GM21390 (cell line): ENCODE results near the gene SLC25A46.
"Not testable (repeated sequence)": the region's sequence is repeated elsewhere in the genome, so short reads cannot be mapped to it uniquely, and the experiment has no call there.

Experiments
- ATAC-seq: cut with Tn5 transposase; IDR thresholded peaks from one replicate; pipeline ENCODE4 v1.9.1; 2021; ENCODE audit not compliant: unreplicated experiment

Gene SLC25A46

DNA sequence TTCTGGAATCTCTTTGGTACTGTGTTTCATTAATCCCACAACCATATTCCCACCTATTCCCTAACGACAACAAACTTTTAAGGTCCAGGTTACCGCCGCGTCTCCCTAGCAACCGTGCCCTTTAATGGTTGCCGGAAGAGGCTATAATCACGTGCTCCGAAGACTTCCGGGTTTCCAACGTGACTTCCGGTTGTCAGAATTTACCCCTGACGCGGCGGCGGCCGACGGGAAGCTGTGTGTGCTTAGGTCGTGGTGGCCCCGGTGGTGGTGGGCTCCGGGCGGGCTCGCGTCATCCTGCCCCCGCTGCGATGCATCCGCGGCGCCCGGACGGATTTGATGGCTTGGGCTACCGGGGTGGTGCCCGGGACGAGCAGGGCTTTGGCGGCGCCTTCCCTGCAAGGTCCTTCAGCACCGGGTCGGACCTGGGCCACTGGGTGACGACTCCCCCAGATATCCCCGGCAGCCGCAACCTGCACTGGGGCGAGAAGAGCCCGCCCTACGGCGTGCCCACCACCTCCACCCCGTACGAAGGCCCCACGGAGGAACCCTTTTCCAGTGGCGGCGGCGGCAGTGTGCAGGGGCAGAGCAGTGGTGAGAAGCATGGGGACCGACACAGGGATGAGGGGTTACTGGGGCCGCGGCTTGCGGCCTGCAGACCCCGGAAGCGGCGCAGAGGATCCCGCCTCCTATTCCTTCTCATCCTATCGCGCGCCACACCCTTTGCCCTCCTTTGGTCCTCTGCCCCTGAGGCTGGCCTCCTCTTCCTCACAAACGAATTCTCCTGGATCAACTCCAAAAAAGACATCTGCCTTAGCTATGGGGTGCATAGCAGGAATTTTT, at the start of gene SLC25A46:
SLC25A46 (plus strand) TSS at position 196 of the 840 bp plus-strand sequence; CDS start at position 309, 113 bp downstream.
- peak; percentile 96 for ATAC-seq

DNA sequence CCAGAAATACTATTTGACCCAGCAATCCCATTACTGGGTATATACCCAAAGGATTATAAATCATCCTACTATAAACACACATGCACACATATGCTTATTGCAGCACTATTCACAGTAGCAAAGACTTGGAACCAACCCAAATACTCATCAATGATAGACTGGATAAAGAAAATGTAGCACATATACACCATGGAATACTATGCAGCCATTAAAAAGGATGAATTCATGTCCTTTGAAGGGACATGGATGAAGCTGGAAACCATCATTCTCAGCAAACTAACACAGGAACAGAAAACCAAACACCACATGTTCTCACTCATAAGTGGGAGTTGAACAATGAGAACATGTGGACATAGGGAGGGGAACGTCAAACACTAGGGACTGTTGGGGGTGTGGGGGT, 48.2 kb upstream of the SLC25A46 start:
- not testable (repeated sequence) for ATAC-seq

DNA sequence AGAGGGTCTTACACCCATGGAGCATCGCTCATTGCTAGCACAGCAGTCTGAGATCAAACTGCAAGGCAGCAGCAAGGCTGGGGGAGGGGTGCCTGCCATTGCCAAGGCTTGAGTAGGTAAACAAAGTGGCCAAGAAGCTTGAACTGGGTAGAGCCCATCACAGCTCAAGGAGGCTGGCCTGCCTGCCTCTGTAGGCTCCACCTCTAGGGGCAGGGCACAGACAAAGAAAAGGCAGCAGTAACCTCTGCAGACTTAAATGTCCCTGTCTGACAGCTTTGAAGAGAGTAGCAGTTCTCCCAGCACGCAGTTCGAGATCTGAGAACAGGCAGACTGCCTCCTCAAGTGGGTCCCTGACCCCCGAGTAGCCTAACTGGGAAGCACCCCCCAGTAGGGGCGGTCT, 46.1 kb upstream of the SLC25A46 start:
- not testable (repeated sequence) for ATAC-seq

DNA sequence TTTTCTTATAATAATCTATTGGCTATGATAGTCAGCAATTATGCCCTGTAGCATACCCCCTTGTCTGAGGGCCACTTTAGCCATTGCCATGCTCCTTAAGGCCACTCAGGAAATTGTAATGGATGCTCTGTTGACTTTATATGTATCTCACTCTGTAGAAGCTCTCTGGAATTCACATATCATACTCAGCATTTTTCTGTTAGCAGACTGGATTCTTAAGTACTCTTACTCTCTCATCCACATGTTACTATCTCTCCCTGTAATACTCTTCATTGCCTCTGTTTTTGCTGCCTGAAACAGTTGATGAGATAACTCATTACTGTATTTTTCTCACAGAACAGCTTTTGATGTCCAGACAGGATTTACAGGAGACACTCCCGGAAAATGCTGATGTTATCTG, 36.5 kb upstream of the SLC25A46 start:
- ATAC-seq: no peak

DNA sequence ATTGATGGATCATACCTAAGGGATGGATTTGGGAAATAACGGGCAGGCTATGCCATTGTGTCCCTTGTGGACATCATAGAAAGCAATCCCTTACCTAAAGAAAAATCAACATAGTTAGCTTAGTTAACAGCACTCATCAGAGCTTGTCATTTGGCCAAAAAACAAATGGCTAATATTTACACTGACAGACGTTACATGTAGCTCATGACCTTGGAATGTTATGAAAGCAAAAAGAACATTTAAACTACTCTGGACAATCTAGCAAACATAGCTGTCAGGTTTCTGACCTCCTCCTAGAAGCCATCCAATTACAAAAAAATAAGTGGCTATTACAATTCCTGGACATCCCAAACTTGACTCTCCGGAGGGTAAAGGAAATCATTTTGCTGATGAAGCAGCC, 36.1 kb upstream of the SLC25A46 start:
- ATAC-seq: no peak

DNA sequence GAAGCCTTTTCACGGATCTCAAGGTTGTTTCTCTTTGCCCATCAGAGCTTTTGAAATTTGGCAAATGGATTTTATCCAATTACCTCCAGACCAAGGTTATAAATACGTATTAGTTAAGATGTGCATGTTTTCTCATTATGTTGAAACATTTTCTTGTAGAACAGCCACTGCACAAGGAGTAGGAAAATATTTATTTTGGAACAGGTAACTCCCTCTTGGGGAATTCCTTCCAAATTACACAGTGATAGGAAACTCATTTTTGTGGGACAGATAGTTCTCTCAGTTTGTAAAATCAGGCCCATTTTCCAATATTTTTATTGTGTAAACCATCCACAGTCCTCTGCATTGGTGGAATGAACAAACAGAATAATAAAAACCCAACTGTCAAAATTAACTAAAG, 35.3 kb upstream of the SLC25A46 start:
- no peak for ATAC-seq

DNA sequence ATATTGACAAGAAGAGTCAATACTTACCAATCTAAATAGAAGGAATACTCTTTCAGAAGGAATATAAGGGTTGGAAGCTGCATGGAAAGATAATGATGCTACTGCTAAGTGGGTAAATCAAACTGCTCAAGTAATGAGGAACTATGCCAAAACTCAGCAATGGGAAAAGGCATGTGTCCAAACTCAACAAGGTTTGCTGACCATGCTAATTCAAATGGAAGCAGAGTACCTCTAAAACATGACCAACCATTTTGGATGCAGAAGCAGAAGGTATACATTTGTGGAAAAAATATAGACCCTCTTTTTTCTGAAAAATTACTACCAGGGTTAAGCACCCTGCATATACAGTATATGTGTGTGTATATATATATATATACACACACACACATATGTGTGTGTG, 33.5 kb upstream of the SLC25A46 start:
- ATAC-seq: no peak

DNA sequence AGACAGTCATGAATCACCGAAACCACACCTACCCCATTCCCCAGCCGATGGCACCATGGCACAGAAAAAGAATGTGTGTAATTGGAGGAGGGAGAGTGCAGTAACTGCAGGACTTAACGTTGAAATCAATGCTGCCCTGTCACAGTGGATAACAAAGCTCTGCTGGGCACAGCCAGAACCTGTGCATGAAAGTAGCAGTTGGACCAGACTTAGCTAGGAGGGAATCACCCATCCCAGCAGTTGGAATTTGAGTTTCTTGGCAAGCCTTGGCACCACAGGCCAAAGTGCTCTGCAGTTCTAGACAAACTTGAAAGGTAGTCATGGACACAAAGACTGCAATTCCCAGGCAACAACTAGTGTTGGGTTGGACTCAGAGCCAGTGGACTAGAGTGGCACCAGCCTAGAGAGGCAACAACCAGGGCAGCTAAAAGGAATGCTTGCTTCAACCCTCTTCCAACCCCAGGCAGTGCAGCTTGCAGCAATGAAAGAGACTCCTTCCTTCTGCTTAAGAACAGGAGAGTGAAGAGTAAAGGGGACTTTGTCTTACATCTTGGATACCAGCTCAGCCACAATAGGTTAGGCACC, 31.5 kb upstream of the SLC25A46 start:
- no peak for ATAC-seq

DNA sequence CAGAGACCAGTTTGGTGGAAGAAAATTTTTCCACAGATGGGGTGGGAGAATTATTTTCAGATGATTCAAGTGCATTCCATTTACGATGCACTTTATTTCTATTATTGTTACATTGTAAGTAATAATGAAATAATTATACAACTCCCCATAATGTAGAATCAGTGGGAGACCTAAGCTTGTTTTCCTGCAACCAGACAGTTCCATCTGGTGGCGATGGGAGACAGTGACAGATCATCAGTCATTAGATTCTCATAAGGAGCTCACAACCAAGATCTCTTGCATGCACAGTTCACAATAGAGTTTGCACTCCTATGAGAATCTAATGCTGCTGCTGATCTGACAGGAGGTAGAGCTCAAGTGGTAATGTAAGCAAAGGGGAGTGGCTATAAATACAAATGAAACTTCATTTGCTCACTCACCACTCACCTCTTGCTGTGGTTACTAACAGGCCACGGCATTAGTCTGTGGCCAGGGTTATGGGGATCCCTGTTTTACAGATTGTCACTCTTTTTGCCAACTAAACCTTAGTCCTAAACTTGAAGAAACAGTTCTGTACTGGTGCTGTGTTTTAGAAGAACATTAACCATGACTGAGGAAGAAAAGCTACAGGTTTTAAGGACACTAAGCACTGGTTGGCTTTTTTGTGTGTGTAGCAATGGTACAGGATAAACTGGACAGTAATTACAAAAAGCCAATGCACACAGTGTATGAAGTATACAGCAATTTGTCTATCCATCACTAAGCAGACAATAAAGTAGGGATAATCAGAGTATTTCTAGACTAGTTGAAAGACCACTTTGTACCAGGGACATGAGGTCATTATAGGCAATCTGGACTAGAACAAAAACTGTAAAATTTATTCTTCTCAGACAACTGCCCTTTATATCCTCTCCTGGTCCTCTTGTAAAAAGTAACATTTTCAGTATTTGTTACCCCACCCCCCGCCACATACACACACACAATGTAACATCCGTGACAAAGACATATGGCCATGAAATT, 22.3 kb upstream of the SLC25A46 start:
- ATAC-seq: no peak

DNA sequence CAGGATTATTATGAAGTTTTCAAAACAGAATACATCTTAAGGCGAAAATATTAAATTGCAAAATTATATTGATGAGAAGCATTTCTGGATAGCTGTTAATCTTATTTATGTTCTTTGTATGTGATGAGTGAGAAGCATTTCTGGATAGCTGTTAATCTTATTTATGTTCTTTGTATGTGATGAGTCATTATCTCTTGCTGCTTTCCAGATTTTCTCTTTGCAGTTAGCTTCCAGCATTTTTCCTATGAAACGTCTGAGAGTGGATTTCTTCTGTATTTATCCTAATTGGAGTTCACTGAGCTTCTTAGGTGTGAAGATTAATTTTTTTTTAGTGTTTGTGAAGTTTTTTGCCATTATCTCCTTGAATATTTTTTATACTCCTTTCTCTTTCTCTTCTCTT, 20.5 kb upstream of the SLC25A46 start:
- no peak for ATAC-seq

DNA sequence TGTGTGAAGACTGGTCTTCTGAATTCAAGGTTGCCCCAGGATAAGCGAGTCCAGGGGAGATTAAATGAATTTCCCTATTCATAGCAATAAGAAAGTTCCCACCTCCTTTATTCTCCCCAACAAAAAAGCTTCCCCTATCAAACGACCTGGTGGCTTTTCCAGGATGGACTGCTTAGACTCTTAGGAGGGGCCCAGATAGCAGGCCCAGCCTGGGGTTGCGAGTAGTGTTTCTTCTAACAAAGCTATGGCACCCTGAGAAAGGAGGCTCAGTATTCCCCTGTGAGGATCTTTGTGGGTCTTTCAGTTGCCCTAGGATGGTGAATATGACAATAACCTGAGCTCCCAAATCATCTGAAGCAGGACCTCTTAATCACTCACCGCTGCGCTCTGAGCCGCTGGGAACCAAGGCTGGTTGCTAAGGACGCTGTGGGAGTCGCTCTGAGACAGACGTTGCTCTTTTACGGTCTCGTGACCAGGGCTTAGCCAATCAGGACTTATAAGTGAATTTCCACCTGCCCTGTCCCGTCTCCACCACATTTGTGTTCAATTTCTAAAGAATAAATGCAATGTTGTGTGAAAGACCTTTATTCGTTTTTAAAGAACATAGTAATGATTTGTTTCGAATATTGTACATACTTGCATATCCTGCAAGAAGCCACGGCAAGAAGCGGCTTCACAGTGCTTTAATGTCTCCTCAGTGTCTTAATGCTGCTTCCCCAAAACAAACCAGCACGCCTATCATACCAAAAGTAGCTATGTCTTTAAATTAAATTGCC, 12.4 kb upstream of the SLC25A46 start, which contains the start of gene TMEM232:
TMEM232 (minus strand) TSS at position 423 of the 776 bp plus-strand sequence. CDS start 59,319 bp downstream, outside the sequence.
- peak; percentile 100 for ATAC-seq

DNA sequence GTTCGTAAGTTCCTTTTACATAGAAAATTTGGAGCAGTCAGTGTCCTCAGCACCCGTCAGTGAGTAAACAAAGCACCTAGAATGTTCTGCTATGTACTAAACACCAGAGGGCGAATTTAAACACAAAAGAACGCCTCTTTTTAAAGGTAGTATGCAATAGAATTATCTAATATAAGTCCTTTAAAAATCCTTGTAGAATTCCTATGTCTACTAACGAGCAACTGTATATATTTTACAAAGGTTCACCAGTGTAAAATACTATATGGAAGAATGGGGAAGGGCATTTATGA, 11.8 kb upstream of the SLC25A46 start:
- peak; percentile 43 for ATAC-seq

DNA sequence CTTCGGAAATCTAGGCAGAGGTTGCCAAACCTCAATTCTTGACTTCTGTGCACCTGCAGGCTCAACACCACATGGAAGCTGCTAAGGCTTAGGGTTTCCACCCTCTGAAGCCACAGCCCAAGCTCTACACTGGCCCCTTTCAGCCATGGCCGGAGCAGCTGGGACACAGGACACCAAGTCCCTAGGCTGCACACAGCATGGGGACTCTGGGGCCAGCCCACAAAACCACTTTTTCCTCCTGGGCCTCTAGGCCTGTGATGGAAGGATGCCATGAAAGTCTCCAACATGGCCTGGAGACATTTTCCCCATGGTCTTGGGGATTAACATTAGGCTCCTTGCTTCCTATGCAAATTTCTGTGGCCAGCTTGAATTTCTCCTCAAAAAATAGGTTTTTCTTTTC, 7.3 kb upstream of the SLC25A46 start:
- ATAC-seq: not testable (repeated sequence)

DNA sequence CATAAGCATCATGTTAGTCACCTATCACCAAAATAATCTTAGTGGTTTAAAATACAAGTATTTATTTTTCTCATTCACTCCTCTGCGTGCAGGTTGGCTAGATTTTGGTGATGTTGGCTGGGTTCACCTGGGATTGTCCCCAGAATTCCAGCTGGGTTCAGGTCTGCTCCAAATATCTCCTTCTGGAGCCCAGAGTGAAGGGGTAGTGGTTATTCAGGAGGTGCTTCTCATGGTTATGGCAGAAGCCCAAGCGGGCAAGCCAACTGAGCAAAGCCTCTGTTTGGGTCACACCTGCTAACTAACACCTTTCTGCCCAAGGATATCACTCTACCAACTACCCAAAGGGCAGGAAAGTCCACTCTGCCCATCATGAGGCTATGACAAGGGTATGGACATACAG, 4.7 kb upstream of the SLC25A46 start:
- no peak for ATAC-seq

DNA sequence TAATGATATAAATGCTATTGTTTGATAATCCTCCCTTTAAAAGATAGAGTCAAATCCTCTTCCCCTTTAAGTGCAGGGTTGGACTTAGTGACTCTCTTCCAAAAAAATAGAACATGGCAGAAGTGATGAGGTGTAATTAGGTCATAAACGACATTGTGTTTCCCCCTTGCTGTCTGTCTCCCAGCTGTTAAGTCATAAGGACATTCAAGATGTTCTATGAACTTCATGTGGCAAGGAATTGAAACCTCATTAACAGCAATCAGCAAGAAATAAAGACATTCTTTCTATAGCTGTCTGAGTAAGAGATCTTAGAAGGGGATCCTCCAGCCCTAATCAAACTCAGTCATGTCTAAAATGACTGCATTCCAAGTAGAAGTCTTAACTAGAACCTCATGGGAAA, 3.3 kb upstream of the SLC25A46 start:
- no peak for ATAC-seq

DNA sequence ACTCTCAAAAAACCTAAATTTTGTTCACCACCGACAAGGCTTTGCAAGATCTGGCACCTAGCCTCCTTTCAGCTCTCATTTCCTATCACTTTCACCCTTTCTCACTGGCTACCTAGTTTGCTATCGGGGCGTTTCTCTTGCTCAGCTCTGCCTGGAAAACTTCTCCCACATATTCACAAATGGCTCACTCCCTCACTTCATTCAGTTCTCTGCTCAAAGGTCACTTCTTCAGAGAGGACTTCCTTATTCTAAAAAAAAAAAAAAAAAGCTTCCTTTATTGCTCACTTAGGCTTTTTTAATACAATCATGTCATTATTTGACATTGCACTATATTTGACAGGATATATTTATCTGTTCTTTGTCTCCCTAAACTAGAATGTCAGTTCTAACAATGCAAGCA, 2.1 kb upstream of the SLC25A46 start:
- no peak for ATAC-seq

DNA sequence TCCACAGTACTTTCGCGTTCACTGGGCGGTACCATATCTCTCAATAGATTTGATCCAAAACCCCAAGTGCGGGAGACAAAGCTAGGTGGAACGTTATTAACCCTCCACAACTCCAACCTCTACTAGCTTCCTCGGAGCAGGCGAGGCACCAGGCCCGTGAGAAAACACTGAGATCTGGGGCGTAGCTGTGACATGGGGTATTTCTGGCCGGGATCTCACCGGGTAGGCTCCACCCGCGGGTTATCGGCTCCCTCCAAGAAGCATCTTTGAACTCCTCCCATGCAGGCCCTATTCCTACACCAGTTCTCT, 350 bp upstream of the SLC25A46 start:
- ATAC-seq: peak; percentile 59

DNA sequence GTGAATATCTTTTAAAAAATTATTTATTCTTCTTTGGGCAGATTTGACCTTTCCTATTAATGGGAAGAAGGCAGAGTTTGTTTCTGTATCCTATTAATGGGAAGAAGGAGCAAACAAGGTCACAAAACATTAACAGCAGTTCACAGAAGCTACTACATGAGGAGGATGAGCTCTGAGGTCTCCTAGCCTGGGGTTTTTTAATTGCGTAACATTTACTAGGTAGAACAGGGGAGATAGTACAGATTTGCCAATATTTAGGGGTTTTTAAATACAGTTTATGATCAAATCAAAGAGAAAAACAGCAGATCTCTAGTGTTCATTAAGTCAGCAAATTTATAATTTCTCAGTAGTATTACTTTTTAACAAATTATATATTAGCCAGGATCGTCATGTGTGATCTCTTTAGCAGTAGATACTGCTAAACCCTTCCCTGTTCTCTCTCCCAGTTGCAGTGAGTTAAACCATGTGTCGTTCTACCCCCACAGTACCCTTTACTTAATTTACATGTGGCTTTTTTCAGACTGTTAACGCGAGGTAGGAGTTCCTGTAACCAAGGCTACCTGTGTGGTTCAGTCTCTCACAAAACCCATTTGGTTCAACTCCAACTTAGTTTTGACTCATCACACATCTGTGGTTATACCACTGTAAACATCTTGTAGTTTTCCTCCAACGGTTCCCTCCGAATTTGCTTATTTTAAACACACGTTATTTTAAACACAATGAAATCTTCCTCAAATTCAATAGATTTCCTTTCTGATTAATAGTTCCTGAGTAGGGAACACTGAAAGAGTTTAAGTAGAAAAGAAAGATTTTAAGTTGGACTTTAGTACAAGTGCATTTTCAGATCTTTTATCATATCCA, 13.3 kb downstream of the SLC25A46 start:
- peak; percentile 98 for ATAC-seq

DNA sequence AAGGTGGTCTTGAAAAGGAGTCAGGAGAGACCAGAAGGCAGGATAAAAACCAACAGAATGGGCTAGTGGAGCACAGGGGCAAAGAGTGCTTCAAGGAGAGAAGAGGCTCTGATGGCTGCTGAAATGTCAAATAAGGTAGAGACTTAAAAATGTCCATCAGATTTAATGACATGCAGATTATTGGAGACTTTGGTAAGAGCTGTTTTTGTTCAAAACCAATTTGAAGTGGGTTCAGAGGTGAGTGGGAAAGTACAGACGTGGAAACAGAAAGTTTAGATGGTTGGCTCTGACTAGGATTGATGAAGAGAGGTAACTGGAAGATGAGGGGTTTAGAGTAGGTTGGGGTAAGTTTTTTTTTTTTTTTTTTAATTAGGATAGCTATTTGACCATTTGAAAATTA, 14.1 kb downstream of the SLC25A46 start:
- ATAC-seq: peak; percentile 21

DNA sequence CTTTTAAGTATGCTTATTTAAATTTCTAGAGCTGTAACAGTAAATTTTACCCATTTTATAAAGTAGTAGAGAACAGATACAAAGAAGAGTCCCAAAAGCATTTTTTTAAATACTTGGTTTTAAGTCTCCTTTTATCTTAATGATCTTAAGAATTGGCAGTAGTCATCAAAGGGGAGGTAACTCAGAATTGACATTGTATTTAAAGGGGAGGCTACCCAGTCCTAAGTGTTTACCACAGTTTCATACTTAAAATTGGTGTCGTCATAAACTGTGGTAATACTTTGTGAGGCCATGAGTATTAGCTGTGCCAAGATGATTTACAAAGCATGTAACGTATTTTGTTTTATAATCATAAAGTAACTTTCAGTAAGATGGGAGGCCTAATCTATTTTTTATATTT, 14.8 kb downstream of the SLC25A46 start:
- ATAC-seq: no peak
